ENCODE measurements around the gene SAMHD1. TPM values are rescaled to one million over a fixed set of nuclear protein-coding genes. Genes with fewer than 3 reads are reported as not detected.

The SAMHD1 gene
- total and polyA plus RNA-seq, 2 donors (not counting 3 experiments of a cell fraction or from before 2014, with no cell fraction given), result 13.7 to 27.5 TPM

DNA sequence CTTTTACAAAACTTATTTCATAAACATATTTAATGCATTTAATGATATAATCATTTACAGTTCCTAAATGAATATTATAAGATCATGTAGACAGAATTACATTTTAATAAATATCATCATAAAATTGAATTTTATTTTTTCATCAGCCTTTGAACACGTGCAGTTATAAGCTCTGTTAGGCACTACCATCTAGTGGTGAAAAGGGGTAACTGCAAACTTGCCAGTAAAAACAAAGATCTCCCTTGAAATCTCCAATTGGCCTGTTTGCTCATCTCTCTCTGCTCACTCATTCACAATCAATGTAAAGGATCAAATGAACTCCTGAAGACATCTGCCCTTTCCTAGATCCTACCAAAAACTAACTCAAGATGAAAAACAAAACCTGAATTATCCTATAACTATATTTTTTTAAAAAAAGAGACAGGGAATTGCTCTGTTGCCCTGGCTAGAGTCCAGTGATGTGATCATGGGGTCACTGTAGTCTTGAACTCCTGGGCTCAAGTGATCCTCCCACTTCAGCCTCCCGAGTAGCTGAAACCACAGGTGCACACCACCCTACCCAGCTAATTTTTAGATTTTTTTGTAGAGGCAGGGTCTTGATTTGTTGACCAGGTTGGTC lies 31.7 kb downstream of the SAMHD1 start:
- POLR2A ChIA-PET, result interaction anchor here (0.6 kb wide), 2 partner anchors 362 to 701 kb away, joined by 3 to 4 read pairs; no protein-coding TSS in a partner anchor
- BruUV-seq (replicated peaks), result no TSS peak
- intact Hi-C loops (cut with micrococcal nuclease), result no loop called here

GRCh38 chr20:36917943-36918342 lies 33.6 kb downstream of the SAMHD1 start:
- H3K36me3 ChIP-seq (ENCODE audit: control insufficient read depth in 2 of 2, extremely low read depth in 1 of 2, insufficient read depth in 2 of 2, low read length in 2 of 2), result no peaks in the 10 kb centered on the region
- ChIA-PET CTCF (no interaction called here), POLR2A (no interaction called here)
- no peak overlapping the region for H3K9ac ChIP-seq (replicated peaks; ENCODE audit: extremely low read depth, insufficient read depth, low read length)
- H2AFZ ChIP-seq (ENCODE audit: low read depth, low read length), result no peak overlapping the region
- BruUV-seq (replicated peaks), result no TSS peak
- no peaks in the 10 kb centered on the region for H3K9me1 ChIP-seq (replicated peaks; ENCODE audit: control insufficient read depth, extremely low read depth, insufficient read depth, low read length)
- DNase-seq (ENCODE audit: low read depth, low spot score), result no peak
- no peaks in the 10 kb centered on the region for H4K20me1 ChIP-seq (replicated peaks; ENCODE audit: control insufficient read depth, extremely low read depth, insufficient read depth, low read length)
- no peaks in the 10 kb centered on the region for H3K4me1 ChIP-seq (ENCODE audit: control insufficient read depth, extremely low read depth, insufficient read depth, low read length)
- no peak for FAIRE-seq
- no peak overlapping the region for H3K4me3 ChIP-seq (replicated peaks in 1 of 3; ENCODE audit: insufficient read depth in 1 of 3, low read depth in 1 of 3, low read length in 3 of 3)
- no peaks in the 10 kb centered on the region for H3K27me3 ChIP-seq (ENCODE audit: control insufficient read depth in 2 of 2, insufficient read depth in 2 of 2, low read length in 2 of 2)
- H3K4me2 ChIP-seq (ENCODE audit: insufficient read depth, low read length), result no peak overlapping the region
- no peaks in the 10 kb centered on the region for H3K79me2 ChIP-seq (ENCODE audit: control insufficient read depth, insufficient read depth, low read length)
- H3K27ac ChIP-seq (ENCODE audit: insufficient read depth, low read depth, low read length), result no peak overlapping the region
- TF ChIP-seq, protein P1, sequence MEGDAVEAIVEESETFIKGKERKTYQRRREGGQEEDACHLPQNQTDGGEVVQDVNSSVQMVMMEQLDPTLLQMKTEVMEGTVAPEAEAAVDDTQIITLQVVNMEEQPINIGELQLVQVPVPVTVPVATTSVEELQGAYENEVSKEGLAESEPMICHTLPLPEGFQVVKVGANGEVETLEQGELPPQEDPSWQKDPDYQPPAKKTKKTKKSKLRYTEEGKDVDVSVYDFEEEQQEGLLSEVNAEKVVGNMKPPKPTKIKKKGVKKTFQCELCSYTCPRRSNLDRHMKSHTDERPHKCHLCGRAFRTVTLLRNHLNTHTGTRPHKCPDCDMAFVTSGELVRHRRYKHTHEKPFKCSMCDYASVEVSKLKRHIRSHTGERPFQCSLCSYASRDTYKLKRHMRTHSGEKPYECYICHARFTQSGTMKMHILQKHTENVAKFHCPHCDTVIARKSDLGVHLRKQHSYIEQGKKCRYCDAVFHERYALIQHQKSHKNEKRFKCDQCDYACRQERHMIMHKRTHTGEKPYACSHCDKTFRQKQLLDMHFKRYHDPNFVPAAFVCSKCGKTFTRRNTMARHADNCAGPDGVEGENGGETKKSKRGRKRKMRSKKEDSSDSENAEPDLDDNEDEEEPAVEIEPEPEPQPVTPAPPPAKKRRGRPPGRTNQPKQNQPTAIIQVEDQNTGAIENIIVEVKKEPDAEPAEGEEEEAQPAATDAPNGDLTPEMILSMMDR (IDR thresholded peaks at IDR 0.05; ENCODE audit: extremely low read depth in 1 of 2, insufficient read depth in 1 of 2, low read depth in 1 of 2, low read length in 2 of 2), result no peak
- TF ChIP-seq POLR2AphosphoS5 (IDR thresholded peaks at IDR 0.05; ENCODE audit: insufficient read depth, low read depth, low read length) (no peak), FOS (IDR thresholded peaks at IDR 0.05; ENCODE audit: borderline replicate concordance, insufficient read depth, low read length) (no peak), POLR2A (IDR thresholded peaks at IDR 0.05; ENCODE audit: low read depth, low read length) (no peak), EZH2 (IDR thresholded peaks at IDR 0.05; ENCODE audit: borderline replicate concordance, low read depth, low read length, severe bottlenecking) (no peak), GATA2 (IDR thresholded peaks at IDR 0.05; ENCODE audit: insufficient read depth, insufficient read length, low read depth, low read length) (no peak), MYC (IDR thresholded peaks at IDR 0.05; ENCODE audit: low read depth, low read length) (no peak), JUN (IDR thresholded peaks at IDR 0.05; ENCODE audit: borderline replicate concordance, insufficient read depth, insufficient read length, low read depth) (no peak)
- TF ChIP-seq, protein P2, sequence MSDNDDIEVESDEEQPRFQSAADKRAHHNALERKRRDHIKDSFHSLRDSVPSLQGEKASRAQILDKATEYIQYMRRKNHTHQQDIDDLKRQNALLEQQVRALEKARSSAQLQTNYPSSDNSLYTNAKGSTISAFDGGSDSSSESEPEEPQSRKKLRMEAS (IDR thresholded peaks at IDR 0.05; ENCODE audit: insufficient read depth, insufficient read length), result no peak
- H3K9me3 ChIP-seq (replicated peaks; ENCODE audit: control insufficient read depth, insufficient read depth, low read length), result no peaks in the 10 kb centered on the region
- dilution Hi-C loops (cut with MboI; ENCODE audit: extremely low pct_ligation_motif_present, low sequenced_read_pairs) (no loop called here), intact Hi-C loops (cut with micrococcal nuclease) (no loop called here)

More for the DNA sequence above, 31.7 kb downstream of the SAMHD1 start:
- H3K27ac ChIP-seq (ENCODE audit: insufficient read depth, low read depth, low read length), result no peak overlapping the region
- no peaks in the 10 kb centered on the region for H3K9me1 ChIP-seq (replicated peaks; ENCODE audit: control insufficient read depth, extremely low read depth, insufficient read depth, low read length)
- dilution Hi-C loops (cut with MboI; ENCODE audit: extremely low pct_ligation_motif_present, low sequenced_read_pairs), result no loop called here
- H3K4me2 ChIP-seq (ENCODE audit: insufficient read depth, low read length), result no peak overlapping the region
- no peak overlapping the region for H2AFZ ChIP-seq (ENCODE audit: low read depth, low read length)
- TF ChIP-seq, protein P1 (IDR thresholded peaks at IDR 0.05; ENCODE audit: extremely low read depth in 1 of 2, insufficient read depth in 1 of 2, low read depth in 1 of 2, low read length in 2 of 2), result peak; percentile 67 to 77
- TF ChIP-seq MYC (IDR thresholded peaks at IDR 0.05; ENCODE audit: low read depth, low read length) (no peak), FOS (IDR thresholded peaks at IDR 0.05; ENCODE audit: borderline replicate concordance, insufficient read depth, low read length) (no peak), JUN (IDR thresholded peaks at IDR 0.05; ENCODE audit: borderline replicate concordance, insufficient read depth, insufficient read length, low read depth) (no peak)
- H3K27me3 ChIP-seq (ENCODE audit: control insufficient read depth in 2 of 2, insufficient read depth in 2 of 2, low read length in 2 of 2), result no peaks in the 10 kb centered on the region
- no peaks in the 10 kb centered on the region for H3K9me3 ChIP-seq (replicated peaks; ENCODE audit: control insufficient read depth, insufficient read depth, low read length)
- peak; percentile 67 for DNase-seq (ENCODE audit: low read depth, low spot score)
- H3K4me1 ChIP-seq (ENCODE audit: control insufficient read depth, extremely low read depth, insufficient read depth, low read length), result no peaks in the 10 kb centered on the region
- no peak overlapping the region for H3K4me3 ChIP-seq (replicated peaks in 1 of 3; ENCODE audit: insufficient read depth in 1 of 3, low read depth in 1 of 3, low read length in 3 of 3)
- no peak overlapping the region for H3K9ac ChIP-seq (replicated peaks; ENCODE audit: extremely low read depth, insufficient read depth, low read length)
- CTCF ChIA-PET, result interaction anchor here (0.6 to 1.9 kb wide), 29 partner anchors 9 to 717 kb away, joined by 3 to 23 read pairs (median 4); partner anchors contain the start of genes DSN1 and RAB5IF
- peak; percentile 58 for FAIRE-seq
- H4K20me1 ChIP-seq (replicated peaks; ENCODE audit: control insufficient read depth, extremely low read depth, insufficient read depth, low read length), result no peaks in the 10 kb centered on the region
- H3K79me2 ChIP-seq (ENCODE audit: control insufficient read depth, insufficient read depth, low read length), result no peaks in the 10 kb centered on the region
- H3K36me3 ChIP-seq (ENCODE audit: control insufficient read depth in 2 of 2, extremely low read depth in 1 of 2, insufficient read depth in 2 of 2, low read length in 2 of 2), result no peaks in the 10 kb centered on the region
